GM12878 (cell line): ENCODE data around the gene SSX1. TPM values are rescaled to one million over a fixed set of nuclear protein-coding genes. Genes with fewer than 3 reads are reported as not detected.
A peak's percentile ranks its signal among the peaks of the same experiment; 100 is the strongest.
"Not testable (repeated sequence)": the region's sequence is repeated elsewhere in the genome, so short reads cannot be mapped to it uniquely, and the experiment has no call there.

Experiments used
- ATAC-seq: fragments of 200-7000 bp; cut with Tn5 transposase; 3 replicates; pipeline ENCODE4 v1.9.1; 2020; ENCODE audit warnings: mild to moderate bottlenecking, moderate library complexity
- Bru-seq: library from RNA; stranded (reverse); fragments of 400-500 nt; gene quantifications from one replicate; lab custom pipeline; 2021; lab: Mats Ljungman, UMichigan
- BruChase-seq, 2 experiments: library from RNA; stranded (reverse); fragments of 400-500 nt; gene quantifications; one replicate each; lab custom pipeline; 2021; lab: Mats Ljungman, UMichigan
- BruUV-seq: library from RNA; stranded (reverse); fragments of 400-500 nt; replicated peaks from 2 replicates; lab custom pipeline; 2021; lab: Mats Ljungman, UMichigan
- CTCF ChIA-PET: fragments of 300-600 bp; sonication (Branson Sonifier 250); formaldehyde crosslinking; extraction: SDS; loops from one replicate; lab custom pipeline; 2021; ENCODE audit warnings: inconsistent platforms; lab: Yijun Ruan, JAX
- POLR2A ChIA-PET: fragments of 350-600 bp; formaldehyde crosslinking; extraction: SDS; loops from one replicate; lab custom pipeline; 2021; ENCODE audit warnings: inconsistent platforms; lab: Charles Lee
- RAD21 ChIA-PET: fragments of 300-600 bp; sonication (Branson Sonifier 250); formaldehyde crosslinking; loops from one replicate; lab custom pipeline; 2023; ENCODE audit warnings: antibody characterized with exemption; ENCODE audit not compliant: unreplicated experiment; lab: Charles Lee
- SMC1A ChIA-PET: fragments of 300-600 bp; sonication (Branson Sonifier 250); formaldehyde crosslinking; loops from one replicate; lab custom pipeline; 2023; ENCODE audit not compliant: unreplicated experiment, uncharacterized antibody; lab: Charles Lee
- DNase-seq: peaks from one replicate; pipeline ENCODE4 v3.0.0-alpha.2; 2011; ENCODE audit warnings: low read depth, low spot score
- FAIRE-seq: peaks from 3 replicates; lab custom pipeline; 2011; peaks lifted over from hg19 to GRCh38; lab: Jason Lieb, UNC
- H2AFZ ChIP-seq: 2 replicates; pipeline ENCODE4 v1.6.0; 2011; ENCODE audit warnings: low read depth, low read length, control low read depth; ENCODE audit not compliant: control insufficient read depth
- H3K27ac ChIP-seq: 2 replicates; pipeline ENCODE4 v1.5.1; 2011; ENCODE audit warnings: control low read depth; ENCODE audit not compliant: control insufficient read depth, insufficient read depth
- H3K27me3 ChIP-seq, 2 experiments: replicated peaks in 1 of 2; 2 replicates each; pipeline versions ENCODE4 v1.6.0 to v1.6.1; 2011; ENCODE audit warnings: low read length in 1 of 2; ENCODE audit not compliant: control insufficient read depth in 2 of 2, insufficient read depth in 2 of 2
- H3K36me3 ChIP-seq, 2 experiments: 2 replicates each; pipeline ENCODE4 v1.5.1; 2011; ENCODE audit warnings: low read length in 1 of 2; ENCODE audit not compliant: control insufficient read depth in 2 of 2, insufficient read depth in 2 of 2
- H3K4me1 ChIP-seq: 2 replicates; pipeline ENCODE4 v1.6.1; 2011; ENCODE audit warnings: mild to moderate bottlenecking, low read length, moderate library complexity, mixed read lengths; ENCODE audit not compliant: control insufficient read depth, insufficient read depth
- H3K4me2 ChIP-seq: 2 replicates; pipeline ENCODE4 v1.6.0; 2011; ENCODE audit warnings: control low read depth; ENCODE audit not compliant: control insufficient read depth, insufficient read depth
- H3K4me3 ChIP-seq: fragments of 200-600 bp; sonication (generic); 2 replicates; pipeline ENCODE4 v1.5.1; 2016
- H3K79me2 ChIP-seq: 2 replicates; pipeline ENCODE4 v1.6.0; 2011; ENCODE audit warnings: low read length; ENCODE audit not compliant: control insufficient read depth, insufficient read depth
- H3K9ac ChIP-seq: 2 replicates; pipeline ENCODE4 v1.8.0; 2011; ENCODE audit warnings: low read length, control low read depth, mixed read lengths; ENCODE audit not compliant: control insufficient read depth, insufficient read depth
- H3K9me3 ChIP-seq: replicated peaks from 3 replicates; pipeline ENCODE4 v1.5.1; 2011; ENCODE audit warnings: mild to moderate bottlenecking, low read length; ENCODE audit not compliant: control insufficient read depth, insufficient read depth
- H4K20me1 ChIP-seq: 2 replicates; pipeline ENCODE4 v1.6.0; 2011; ENCODE audit not compliant: control insufficient read depth, insufficient read depth
- WGBS: methylation state at CpG from one replicate; pipeline ENCODE4 v1.1.6; 2016; ENCODE audit warnings: low lambda C conversion rate; ENCODE audit not compliant: insufficient replicate concordance, insufficient coverage; ENCODE audit errors: missing lambda C conversion rate; 5-methylcytosine and 5-hydroxymethylcytosine counted together
- in situ Hi-C: fragments of 300-500 bp; cut with MboI; formaldehyde crosslinking; loops from 9 replicates; pipeline ENCODE4 v1.14.3; 2018; ENCODE audit warnings: mixed read lengths
- intact Hi-C: fragments of 100-400 bp; cut with micrococcal nuclease; formaldehyde crosslinking; loops from one replicate; pipeline ENCODE4 v1.14.2; 2022; ENCODE audit not compliant: unreplicated experiment
- long read RNA-seq, 2 experiments: library from polyadenylated mRNA; unstranded; transcript quantifications; one replicate each; pipeline ENCODE4 v2.0.0, GENCODE V29; 2019 to 2020
- polyA minus RNA-seq, 3 experiments: library from RNA; depleted of rRNA, polyadenylated mRNA; stranded (reverse); fragments of >200 nt; gene quantifications; 2 replicates each; pipeline ENCODE4 v1.2.3, GENCODE V29; 2011
- polyA plus RNA-seq, 11 experiments: library from polyadenylated mRNA; depleted of rRNA in 4 of 11; unstranded in 6 of 11; stranded (reverse) in 5 of 11; fragments of >200 nt; fragmentation: Nextera tagmentation in 4 of 11; fragmentation: Illumina TruSeq in 1 of 11; extraction: Ambion mirVana in 4 of 11; extraction: Trizol in 1 of 11; gene quantifications; 1 replicate in 1 of 11; 2 replicates in 10 of 11; pipeline versions ENCODE4 v1.2.1 to v1.2.3, GENCODE V29; 2011 to 2016; ENCODE audit warnings: inconsistent platforms in 2 of 11, missing spikeins in 2 of 11, low read depth in 1 of 11
- total RNA-seq, 4 experiments: library from RNA; depleted of rRNA in 3 of 4; stranded (reverse); fragments of >200 nt in 3 of 4; fragmentation: Illumina TruSeq in 1 of 4; extraction: Trizol in 1 of 4; gene quantifications; 2 replicates each; pipeline versions ENCODE4 v1.2.1 to v1.2.3, GENCODE V29; 2013 to 2021

The SSX1 gene
- not detected in 2 replicates for total RNA-seq (2013; cell fraction: nucleolus; rRNA removed)
- total RNA-seq (2014; rRNA removed), result not detected in 2 replicates
- not detected in 2 replicates for total RNA-seq (2014; rRNA removed; fragmentation: Illumina TruSeq; extraction: Trizol)
- total RNA-seq (2021), result 0.15 TPM in 1 of 2 replicates, not detected in the other
- polyA plus RNA-seq (2011; ENCODE audit: low read depth), result not detected
- 0.17 and 0.26 TPM in 2 replicates for polyA plus RNA-seq (2011; rRNA removed)
- 0.15 and 0.28 TPM in 2 replicates for polyA plus RNA-seq (2011; cell fraction: cytosol; rRNA removed)
- polyA plus RNA-seq (2011; cell fraction: nucleus; rRNA removed), result not detected in 2 replicates
- not detected in 2 replicates for polyA plus RNA-seq (2012)
- not detected in 2 replicates for polyA plus RNA-seq (2014; fragmentation: Illumina TruSeq; extraction: Trizol)
- not detected for polyA plus RNA-seq (2014; fragmentation: Nextera tagmentation; extraction: Ambion mirVana)
- not detected in 2 replicates for polyA plus RNA-seq (2014; rRNA removed)
- polyA plus RNA-seq (2016; fragmentation: Nextera tagmentation; extraction: Ambion mirVana), result not detected
- polyA minus RNA-seq (2011; rRNA and poly(A)+ RNA removed), result 0.51 TPM in 1 of 2 replicates, not detected in the other
- not detected in 2 replicates for polyA minus RNA-seq (2011; cell fraction: cytosol; rRNA and poly(A)+ RNA removed)
- polyA minus RNA-seq (2011; cell fraction: nucleus; rRNA and poly(A)+ RNA removed), result not detected in 2 replicates
- percentile 7 among the genes with signal in this experiment for Bru-seq, nascent RNA
- not detected for BruChase-seq, experiment 1, labeled RNA remaining after a 6-hour chase
- not detected for BruChase-seq, experiment 2, labeled RNA remaining after a 2-hour chase
- long read RNA-seq, experiment 1, result 0 reads
- long read RNA-seq, experiment 2, result 0 reads

- DNase-seq, SMC1A ChIA-PET, H3K36me3 ChIP-seq, H3K9me3 ChIP-seq, H3K27me3 ChIP-seq, CTCF ChIA-PET, intact Hi-C loops, FAIRE-seq, ATAC-seq, H3K4me2 ChIP-seq, H4K20me1 ChIP-seq, H3K9ac ChIP-seq, H3K4me1 ChIP-seq, H3K4me3 ChIP-seq, BruUV-seq, H2AFZ ChIP-seq, H3K27ac ChIP-seq, RAD21 ChIA-PET, H3K79me2 ChIP-seq, POLR2A ChIA-PET, in situ Hi-C loops: not testable (repeated sequence)
- 65% methylated on average over 20 of the region's 20 CpGs for WGBS
Measured at GRCh38 chrX:48255062-48255796, at the start of gene SSX1. TSS of gene SSX1 (plus strand) at chrX:48255392. CDS start at chrX:48257242, 1,850 bp downstream.

GRCh38 chrX:48214341-48214740 is 40.9 kb upstream of the SSX1 start:
- H4K20me1 ChIP-seq, SMC1A ChIA-PET, ATAC-seq, H3K4me1 ChIP-seq, H2AFZ ChIP-seq, intact Hi-C loops, H3K9me3 ChIP-seq, H3K27ac ChIP-seq, CTCF ChIA-PET, H3K9ac ChIP-seq, H3K36me3 ChIP-seq, in situ Hi-C loops, RAD21 ChIA-PET, FAIRE-seq, BruUV-seq, POLR2A ChIA-PET, H3K4me3 ChIP-seq, DNase-seq, H3K27me3 ChIP-seq, H3K79me2 ChIP-seq, H3K4me2 ChIP-seq: not testable (repeated sequence)
- 0% methylated on average over 4 of the region's 4 CpGs for WGBS

- H4K20me1 ChIP-seq, CTCF ChIA-PET, in situ Hi-C loops, DNase-seq, H3K9me3 ChIP-seq, H3K27ac ChIP-seq, H3K4me2 ChIP-seq, RAD21 ChIA-PET, intact Hi-C loops, H2AFZ ChIP-seq, POLR2A ChIA-PET, BruUV-seq, H3K27me3 ChIP-seq, ATAC-seq, H3K36me3 ChIP-seq, H3K4me1 ChIP-seq, FAIRE-seq, H3K4me3 ChIP-seq, H3K79me2 ChIP-seq, H3K9ac ChIP-seq: not testable (repeated sequence)
- SMC1A ChIA-PET, result interaction anchor here (0.6 kb wide), 1 partner anchor 28 kb away, joined by 3 read pairs; no protein-coding TSS in a partner anchor
- 23% methylated on average over 4 of the region's 4 CpGs for WGBS
Measured at GRCh38 chrX:48224196-48224595, 31.0 kb upstream of the SSX1 start.
